Cerebellar cortex (tissue), 1 donor: Measurements from ENCODE around the gene USP35.

Experiments used
- DNase-seq: peaks from one replicate; pipeline ENCODE4 v3.0.0-alpha.2; 2015; ENCODE audit warnings: low spot score

Gene USP35

GRCh38 chr11:78188286-78189173 lies at the start of gene USP35, which contains the start of gene KCTD21:
USP35 (plus strand) TSS chr11:78188919; CDS start chr11:78196246, 7,327 bp downstream.
KCTD21 (minus strand) TSS chr11:78188626; CDS start chr11:78174554, 14,072 bp downstream.
- DNase-seq: peak; percentile 98

DNA sequence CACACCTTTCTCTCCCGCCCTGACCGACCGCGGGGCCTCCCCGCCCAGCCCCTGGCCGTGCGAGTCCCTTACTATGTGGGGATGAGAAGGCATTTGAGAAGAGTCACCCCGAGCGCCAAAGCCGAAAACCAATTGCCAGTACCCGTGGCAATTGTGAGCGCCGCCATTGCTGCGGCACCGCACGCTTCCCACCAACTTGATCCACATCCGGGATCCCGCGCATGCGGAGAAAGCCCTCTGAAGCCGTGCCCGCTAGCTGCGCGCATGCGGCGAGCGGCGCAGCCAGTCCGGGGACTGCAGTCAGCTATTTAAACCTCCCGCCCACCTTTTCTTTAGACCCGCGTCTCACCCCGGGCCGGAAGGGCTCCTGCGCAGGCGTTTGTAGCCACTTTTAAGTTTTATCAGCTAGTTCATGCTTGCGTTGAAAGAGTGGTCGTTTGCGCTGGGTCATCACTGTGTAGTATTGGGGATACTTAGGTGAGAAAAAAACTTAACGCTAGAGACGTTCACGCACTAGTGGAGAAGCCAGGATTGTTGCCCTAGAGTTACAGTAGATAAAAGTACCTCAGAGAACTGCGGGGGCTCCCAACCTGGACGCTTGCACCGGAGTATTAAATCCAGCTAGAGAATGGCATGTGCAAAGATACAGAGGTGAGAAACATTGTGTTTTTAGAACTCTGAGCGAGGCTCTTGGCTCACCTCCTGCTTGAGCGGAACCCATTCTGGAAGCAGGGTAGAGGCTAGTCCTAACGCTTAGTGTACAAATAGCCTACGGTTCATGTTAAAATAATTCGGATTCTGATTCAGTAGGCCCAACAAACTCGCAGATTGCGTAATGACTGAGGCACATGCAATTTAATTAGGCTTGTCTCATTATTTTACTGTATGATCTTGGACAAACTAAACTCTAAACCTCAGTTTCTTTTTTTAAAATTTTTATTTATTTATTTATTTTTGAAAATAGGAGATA lies 49.0 kb upstream of the USP35 start, which contains the start of gene ALG8:
Gene ALG8 (minus strand): TSS at position 205 of the 970 bp plus-strand sequence. CDS start 38 bp downstream, at position 167.
- DNase-seq: peak; percentile 96

- DNase-seq: no peak
Observed at GRCh38 chr11:78140392-78141077, 48.2 kb upstream of the USP35 start.

- no peak for DNase-seq
Observed at GRCh38 chr11:78145511-78146025, 43.2 kb upstream of the USP35 start.

DNA sequence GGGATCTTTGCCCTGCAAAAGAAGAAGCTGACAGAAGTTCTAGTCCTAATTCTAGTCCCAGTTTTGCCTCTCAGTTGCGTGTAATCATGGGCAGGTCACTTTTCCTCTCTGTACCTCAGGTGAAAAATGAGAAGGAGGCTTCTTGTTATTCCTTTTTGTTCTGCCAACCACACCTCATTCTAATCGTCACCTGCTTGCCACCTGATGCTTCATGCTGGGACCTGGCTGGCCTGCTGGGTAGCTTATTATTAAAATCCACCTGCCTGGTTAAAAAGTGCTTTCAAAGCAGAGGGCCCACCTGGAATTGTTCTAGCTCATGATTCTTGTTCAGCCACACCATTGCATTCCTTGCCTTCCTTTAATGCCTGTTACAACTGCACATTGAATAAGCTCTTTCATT lies 40.9 kb upstream of the USP35 start:
- DNase-seq: no peak

DNA sequence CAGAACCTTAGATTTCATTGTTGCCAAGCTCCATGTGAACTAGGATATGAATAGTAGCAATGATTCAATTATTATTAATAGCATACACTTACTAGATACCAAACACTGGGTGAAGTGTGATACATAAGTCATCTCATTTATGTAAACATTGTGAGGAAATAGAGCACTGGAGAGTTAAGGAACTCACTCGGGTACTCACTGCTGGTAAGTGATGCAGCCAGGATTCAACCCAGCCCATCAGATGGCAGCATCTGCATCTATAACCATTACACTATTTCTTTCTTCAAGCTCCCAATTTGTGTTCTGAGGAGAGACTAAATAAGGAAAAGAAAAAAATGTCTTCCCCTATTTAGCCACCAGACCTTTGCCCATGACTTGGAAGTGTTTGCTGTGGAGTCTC lies 39.1 kb upstream of the USP35 start:
- no peak for DNase-seq

- no peak for DNase-seq
Observed at GRCh38 chr11:78150346-78150745, 38.4 kb upstream of the USP35 start.

DNA sequence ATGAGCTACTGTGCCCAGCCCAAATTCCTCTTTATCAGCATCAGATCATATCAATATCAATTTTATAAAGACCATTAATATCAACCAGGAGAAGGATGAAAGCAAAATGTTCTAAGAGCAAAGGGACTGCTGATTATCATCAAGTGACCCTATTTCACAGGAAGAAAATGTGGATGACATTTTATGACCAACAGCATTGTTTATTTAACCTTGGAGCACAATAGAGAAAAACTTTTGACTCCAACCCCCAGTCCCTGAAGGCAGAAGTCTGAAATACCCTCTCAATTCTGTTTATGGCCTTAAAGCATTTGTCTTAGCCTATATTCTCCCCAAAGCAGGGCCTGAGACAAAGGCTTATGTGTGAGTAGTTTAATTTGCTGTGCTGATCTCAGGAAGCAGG lies 38.0 kb upstream of the USP35 start:
- DNase-seq: no peak

GRCh38 chr11:78151804-78152203 lies 36.9 kb upstream of the USP35 start:
- DNase-seq: no peak

GRCh38 chr11:78156127-78156844 lies 32.4 kb upstream of the USP35 start:
- no peak for DNase-seq

- no peak for DNase-seq
Observed at GRCh38 chr11:78158987-78159652, 29.6 kb upstream of the USP35 start.

- no peak for DNase-seq
Observed at GRCh38 chr11:78160557-78160956, 28.2 kb upstream of the USP35 start.

DNA sequence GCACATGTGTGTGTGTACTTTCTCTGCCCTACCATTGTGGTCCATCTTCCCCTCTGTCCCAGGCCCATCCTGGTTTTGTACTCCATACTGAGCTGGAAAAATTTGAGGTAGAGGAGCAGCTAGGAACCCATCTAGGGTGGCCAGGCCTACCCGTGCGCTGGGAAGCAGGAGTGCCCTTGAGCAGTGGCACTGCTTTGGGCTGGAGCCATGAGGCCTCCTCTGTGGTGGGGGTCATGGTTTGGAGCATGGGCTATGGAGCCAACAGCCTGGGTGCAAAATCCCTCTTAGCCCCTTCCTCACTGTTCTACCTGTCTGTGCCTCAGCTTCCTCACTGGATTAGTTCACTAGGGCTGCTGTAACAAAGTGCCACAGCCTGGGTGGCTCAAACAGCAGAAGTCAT lies 27.4 kb upstream of the USP35 start:
- no peak for DNase-seq

DNA sequence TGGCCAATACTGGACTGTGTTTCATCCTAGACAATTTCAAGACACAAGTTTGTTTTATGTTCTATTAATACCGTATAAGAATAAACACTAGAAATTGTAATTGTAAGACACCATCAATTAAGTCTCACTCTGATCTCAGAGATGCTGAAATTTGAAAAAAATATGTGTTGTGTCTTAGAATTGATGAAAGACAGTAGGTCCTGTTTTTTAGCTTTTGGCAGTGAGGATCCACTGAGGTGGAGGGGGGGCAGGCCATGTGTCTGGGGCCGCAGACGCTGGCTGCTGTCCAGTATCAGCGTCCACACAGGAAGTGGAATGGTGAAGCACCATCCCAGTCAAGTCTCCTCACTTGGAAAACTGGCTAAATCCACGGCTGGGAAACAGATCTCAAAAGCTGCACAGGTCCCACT lies 26.8 kb upstream of the USP35 start:
- DNase-seq: no peak

GRCh38 chr11:78163828-78164227 lies 24.9 kb upstream of the USP35 start:
- DNase-seq: no peak

- DNase-seq: no peak
Observed at GRCh38 chr11:78164471-78164870, 24.2 kb upstream of the USP35 start.

- DNase-seq: no peak
Observed at GRCh38 chr11:78166855-78167469, 21.8 kb upstream of the USP35 start.

- no peak for DNase-seq
Observed at GRCh38 chr11:78168539-78169477, 19.9 kb upstream of the USP35 start.

DNA sequence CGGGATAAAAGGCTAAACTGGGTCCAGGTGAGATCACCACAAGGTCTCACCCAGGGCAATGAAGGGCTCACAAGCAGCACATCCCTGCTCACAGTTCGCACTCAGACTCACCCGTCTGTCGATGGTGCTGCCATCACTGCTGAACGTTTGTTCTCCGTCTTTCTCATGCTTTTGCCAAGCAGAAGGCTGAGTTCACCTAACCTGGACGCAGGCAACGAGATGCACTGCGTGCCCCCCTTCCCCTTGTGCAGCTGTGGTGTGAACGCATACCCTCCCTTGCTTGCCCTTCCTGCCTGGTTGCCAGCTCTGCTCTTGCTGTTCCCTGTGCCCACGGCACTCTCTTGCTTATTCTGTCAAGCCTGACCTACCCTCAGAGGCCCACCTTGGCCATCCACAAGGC lies 18.3 kb upstream of the USP35 start:
- no peak for DNase-seq
